ENCODE results near the gene RCAN1. TPM values are rescaled to one million over a fixed set of nuclear protein-coding genes. Genes with fewer than 3 reads are reported as not detected.

The RCAN1 gene
- total and polyA plus RNA-seq, 9 of the 15 experiments (the other 6 are each of a cell fraction or from before 2014, with no cell fraction given), result 4.4 to 16.5 (median 12.3) TPM

- TF ChIP-seq MGA (IDR thresholded peaks at IDR 0.05), result no peak
- TF ChIP-seq PHB (CRISPR knock-in tag; IDR thresholded peaks at IDR 0.05), result no peak
- no peak for TF ChIP-seq MEF2A (IDR thresholded peaks at IDR 0.05; ENCODE audit: control insufficient read depth, low read depth, low read length)
- TF ChIP-seq ZNF764 (CRISPR knock-in tag; IDR thresholded peaks at IDR 0.05; ENCODE audit: low read depth), result no peak
- no peak for TF ChIP-seq GTF2E2 (tag; IDR thresholded peaks at IDR 0.05)
- TF ChIP-seq VEZF1 (CRISPR knock-in tag; IDR thresholded peaks at IDR 0.05), result no peak
- TF ChIP-seq TCF15 (CRISPR knock-in tag; IDR thresholded peaks at IDR 0.05), result no peak
- TF ChIP-seq ZBTB1 (CRISPR knock-in tag; IDR thresholded peaks at IDR 0.05; ENCODE audit: borderline replicate concordance, low read depth), result no peak
- no peak for TF ChIP-seq ZNF717 (CRISPR knock-in tag; IDR thresholded peaks at IDR 0.05)
- TF ChIP-seq SMAD2 (IDR thresholded peaks at IDR 0.05; ENCODE audit: low read depth, low read length), result no peak
- TF ChIP-seq ETS2 (tag; IDR thresholded peaks at IDR 0.05; ENCODE audit: borderline replicate concordance, poor library complexity, severe bottlenecking), result no peak
These were observed 54.9 kb downstream of the RCAN1 start (continued) for GRCh38 chr21:34560021-34560420.
